Liver (tissue), 9 donors: ENCODE results near the gene PF4V1. TPM values are rescaled to one million over a fixed set of nuclear protein-coding genes. Genes with fewer than 3 reads are reported as not detected.

Experiments used
- DNase-seq: peaks from one replicate; pipeline ENCODE4 v3.0.0-alpha.2; 2017; ENCODE audit warnings: low spot score
- H3K27ac ChIP-seq, 2 donors: one replicate each; pipeline ENCODE4 v1.7.0; 2013; ENCODE audit warnings: inconsistent platforms in 2 of 2, low read length in 2 of 2, control low read depth in 1 of 2, low read depth in 1 of 2, mild to moderate bottlenecking in 1 of 2
- H3K27me3 ChIP-seq, 4 donors: one replicate each; pipeline versions ENCODE4 v1.6.1 to v1.7.0; 2013; ENCODE audit warnings: low read length in 3 of 4, inconsistent platforms in 1 of 4, mild to moderate bottlenecking in 1 of 4, moderate library complexity in 1 of 4; ENCODE audit not compliant: control insufficient read depth in 4 of 4, insufficient read depth in 4 of 4
- H3K36me3 ChIP-seq, 4 donors: one replicate each; pipeline versions ENCODE4 v1.6.1 to v1.7.0; 2013; ENCODE audit warnings: low read length in 3 of 4, mild to moderate bottlenecking in 3 of 4, low read depth in 1 of 4, moderate library complexity in 1 of 4; ENCODE audit not compliant: control insufficient read depth in 4 of 4, insufficient read depth in 3 of 4
- H3K4me1 ChIP-seq, 4 donors: one replicate each; pipeline versions ENCODE4 v1.6.1 to v1.7.0; 2013; ENCODE audit warnings: low read length in 3 of 4, mild to moderate bottlenecking in 3 of 4, moderate library complexity in 1 of 4; ENCODE audit not compliant: control insufficient read depth in 4 of 4, insufficient read depth in 4 of 4
- H3K4me3 ChIP-seq, 3 donors: one replicate each; pipeline versions ENCODE4 v1.6.1 to v1.7.0; 2013; ENCODE audit warnings: low read length in 3 of 3, control low read depth in 1 of 3, low read depth in 1 of 3, mild to moderate bottlenecking in 1 of 3
- H3K9ac ChIP-seq, 2 donors: one replicate each; pipeline ENCODE4 v1.7.0; 2013; ENCODE audit warnings: low read length in 2 of 2, mild to moderate bottlenecking in 2 of 2, moderate library complexity in 2 of 2, control low read depth in 1 of 2, low read depth in 1 of 2
- H3K9me3 ChIP-seq, 4 donors: one replicate each; pipeline versions ENCODE4 v1.6.1 to v1.7.0; 2013; ENCODE audit warnings: low read length in 3 of 4; ENCODE audit not compliant: control insufficient read depth in 4 of 4
- ATF3 ChIP-seq: IDR thresholded peaks from 2 replicates; pipeline ENCODE4 v1.6.1; 2016; ENCODE audit warnings: antibody characterized with exemption
- CTCF ChIP-seq: fragments of 150-350 bp; IDR thresholded peaks from 2 replicates; pipeline ENCODE4 v1.5.1; 2017; ENCODE audit warnings: improper control_type of control experiment, low read depth, low read length; ENCODE audit not compliant: missing input control
- EGR1 ChIP-seq, 2 donors: IDR thresholded peaks; 2 replicates each; pipeline ENCODE4 v1.6.1; 2016 to 2018; ENCODE audit warnings: antibody characterized with exemption in 2 of 2, low read depth in 2 of 2
- FOXA1 ChIP-seq: IDR thresholded peaks from 2 replicates; pipeline ENCODE4 v1.6.1; 2016; ENCODE audit warnings: antibody characterized with exemption
- FOXA2 ChIP-seq: IDR thresholded peaks from 2 replicates; pipeline ENCODE4 v1.6.1; 2016; ENCODE audit warnings: antibody characterized with exemption
- GABPA ChIP-seq, 2 donors: IDR thresholded peaks in 1 of 2; conservative IDR thresholded peaks in 1 of 2; 2 replicates each; pipeline ENCODE4 v1.6.1; 2016; ENCODE audit warnings: antibody characterized with exemption in 2 of 2, mild to moderate bottlenecking in 1 of 2, moderate library complexity in 1 of 2
- HNF4A ChIP-seq, 2 donors: conservative IDR thresholded peaks; 2 replicates each; pipeline ENCODE4 v1.6.1; 2016; ENCODE audit warnings: antibody characterized with exemption in 2 of 2, mild to moderate bottlenecking in 2 of 2
- JUND ChIP-seq, 2 donors: IDR thresholded peaks; 2 replicates each; pipeline ENCODE4 v1.6.1; 2016; ENCODE audit warnings: antibody characterized with exemption in 2 of 2
- NR2F2 ChIP-seq: IDR thresholded peaks from 2 replicates; pipeline ENCODE4 v1.6.1; 2016; ENCODE audit warnings: antibody characterized with exemption
- RAD21 ChIP-seq, 2 donors: IDR thresholded peaks; 2 replicates each; pipeline ENCODE4 v1.6.1; 2016; ENCODE audit warnings: antibody characterized with exemption in 2 of 2, mild to moderate bottlenecking in 2 of 2
- REST ChIP-seq: IDR thresholded peaks from 2 replicates; pipeline ENCODE4 v1.6.1; 2016; ENCODE audit warnings: antibody characterized with exemption, mild to moderate bottlenecking
- RXRA ChIP-seq, 2 donors: IDR thresholded peaks; 2 replicates each; pipeline ENCODE4 v1.6.1; 2017 to 2018; ENCODE audit warnings: antibody characterized with exemption in 2 of 2, mild to moderate bottlenecking in 1 of 2
- SP1 ChIP-seq: IDR thresholded peaks from 2 replicates; pipeline ENCODE4 v1.6.1; 2018; ENCODE audit warnings: antibody characterized with exemption, mild to moderate bottlenecking
- TAF1 ChIP-seq: conservative IDR thresholded peaks from 2 replicates; pipeline ENCODE4 v1.6.1; 2016; ENCODE audit warnings: antibody characterized with exemption, mild to moderate bottlenecking
- YY1 ChIP-seq: IDR thresholded peaks from 2 replicates; pipeline ENCODE4 v1.6.1; 2016; ENCODE audit warnings: antibody characterized with exemption, mild to moderate bottlenecking
- ZBTB33 ChIP-seq: IDR thresholded peaks from 2 replicates; pipeline ENCODE4 v1.6.1; 2016; ENCODE audit warnings: antibody characterized with exemption
- WGBS: extraction: QIAGEN DNeasy Blood & Tissue Kit; methylation state at CpG from one replicate; pipeline ENCODE4 v1.1.7; 2013; 5-methylcytosine and 5-hydroxymethylcytosine counted together
- polyA plus RNA-seq, 2 donors: library from polyadenylated mRNA; stranded (reverse) in 1 of 2; unstranded in 1 of 2; fragments of 200-250 nt in 1 of 2; fragments of >200 nt in 1 of 2; fragmentation: Nextera tagmentation in 1 of 2; extraction: Ambion mirVana in 1 of 2; gene quantifications; one replicate each; pipeline versions ENCODE4 v1.2.1 to v1.2.3, GENCODE V29; 2013 to 2015
- total RNA-seq, 2 donors: library from RNA; depleted of rRNA; stranded (reverse); fragments of >200 nt; gene quantifications; one replicate each; pipeline ENCODE4 v1.2.3, GENCODE V29; 2014
- donor health status: healthy.
- donor health status: healthy.
- donor health status: healthy.
- donor health status: healthy.
- donor health status: healthy.

The PF4V1 gene
- total and polyA plus RNA-seq, 4 donors: 0.16 to 3.4 (median 0.74) TPM; not detected in 1

GRCh38 chr4:73895201-73896175, 42.4 kb downstream of the PF4V1 start:
- Histone ChIP-seq H3K27me3 (no peaks in the 10 kb centered on the region), H3K4me3 (no peak overlapping the region), H3K36me3 (no peaks in the 10 kb centered on the region), H3K9me3 (no peaks in the 10 kb centered on the region), H3K9ac (no peak overlapping the region), H3K27ac (no peak overlapping the region), H3K4me1 (no peaks in the 10 kb centered on the region)
- DNase-seq: no peak
- TF ChIP-seq YY1 (no peak), JUND (IDR thresholded peaks at IDR 0.05) (no peak), CTCF (no peak), REST (no peak), GABPA (IDR thresholded peaks at IDR 0.05 in 1 of 2, conservative IDR thresholded peaks at IDR 0.05 in 1 of 2) (no peak), NR2F2 (no peak), SP1 (no peak)
- WGBS: 77% methylated on average over 9 of the region's 9 CpGs

- 95% methylated on average over 2 of the region's 2 CpGs for WGBS
- Histone ChIP-seq H3K4me1 (no peaks in the 10 kb centered on the region), H3K4me3 (no peak overlapping the region), H3K9ac (no peak overlapping the region), H3K36me3 (no peaks in the 10 kb centered on the region), H3K9me3 (no peaks in the 10 kb centered on the region), H3K27ac (no peak overlapping the region), H3K27me3 (peaks cover 0 to 2% (median 0%) of the 10 kb centered on the region in 4 donors)
- DNase-seq: no peak
- TF ChIP-seq HNF4A (conservative IDR thresholded peaks at IDR 0.05) (no peak), RAD21 (IDR thresholded peaks at IDR 0.05) (no peak), FOXA2 (no peak), ATF3 (no peak), RXRA (IDR thresholded peaks at IDR 0.05) (no peak), JUND (IDR thresholded peaks at IDR 0.05) (no peak), EGR1 (IDR thresholded peaks at IDR 0.05; ENCODE audit: low read depth in 2 of 2) (no peak), ZBTB33 (no peak), CTCF (no peak), YY1 (no peak), FOXA1 (no peak), TAF1 (no peak)
These were observed 43.3 kb downstream of the PF4V1 start for GRCh38 chr4:73896416-73896815.
